GM12878 (cell line): ENCODE data around the gene MAPT. TPM values are rescaled to one million over a fixed set of nuclear protein-coding genes. Genes with fewer than 3 reads are reported as not detected.

Experiments
- ATAC-seq: fragments of 200-7000 bp; cut with Tn5 transposase; 3 replicates; pipeline ENCODE4 v1.9.1; 2020; ENCODE audit warnings: mild to moderate bottlenecking, moderate library complexity
- BruUV-seq: library from RNA; stranded (reverse); fragments of 400-500 nt; replicated peaks from 2 replicates; lab custom pipeline; 2021; lab: Mats Ljungman, UMichigan
- CTCF ChIA-PET: fragments of 300-600 bp; sonication (Branson Sonifier 250); formaldehyde crosslinking; extraction: SDS; loops from one replicate; lab custom pipeline; 2021; ENCODE audit warnings: inconsistent platforms; lab: Yijun Ruan, JAX
- POLR2A ChIA-PET: fragments of 350-600 bp; formaldehyde crosslinking; extraction: SDS; loops from one replicate; lab custom pipeline; 2021; ENCODE audit warnings: inconsistent platforms; lab: Charles Lee
- RAD21 ChIA-PET: fragments of 300-600 bp; sonication (Branson Sonifier 250); formaldehyde crosslinking; loops from one replicate; lab custom pipeline; 2023; ENCODE audit warnings: antibody characterized with exemption; ENCODE audit not compliant: unreplicated experiment; lab: Charles Lee
- SMC1A ChIA-PET: fragments of 300-600 bp; sonication (Branson Sonifier 250); formaldehyde crosslinking; loops from one replicate; lab custom pipeline; 2023; ENCODE audit not compliant: unreplicated experiment, uncharacterized antibody; lab: Charles Lee
- DNase-seq: peaks from one replicate; pipeline ENCODE4 v3.0.0-alpha.2; 2011; ENCODE audit warnings: low read depth, low spot score
- FAIRE-seq: peaks from 3 replicates; lab custom pipeline; 2011; peaks lifted over from hg19 to GRCh38; lab: Jason Lieb, UNC
- H2AFZ ChIP-seq: 2 replicates; pipeline ENCODE4 v1.6.0; 2011; ENCODE audit warnings: low read depth, low read length, control low read depth; ENCODE audit not compliant: control insufficient read depth
- H3K27ac ChIP-seq: 2 replicates; pipeline ENCODE4 v1.5.1; 2011; ENCODE audit warnings: control low read depth; ENCODE audit not compliant: control insufficient read depth, insufficient read depth
- H3K27me3 ChIP-seq, 2 experiments: replicated peaks in 1 of 2; 2 replicates each; pipeline versions ENCODE4 v1.6.0 to v1.6.1; 2011; ENCODE audit warnings: low read length in 1 of 2; ENCODE audit not compliant: control insufficient read depth in 2 of 2, insufficient read depth in 2 of 2
- H3K36me3 ChIP-seq, 2 experiments: 2 replicates each; pipeline ENCODE4 v1.5.1; 2011; ENCODE audit warnings: low read length in 1 of 2; ENCODE audit not compliant: control insufficient read depth in 2 of 2, insufficient read depth in 2 of 2
- H3K4me1 ChIP-seq: 2 replicates; pipeline ENCODE4 v1.6.1; 2011; ENCODE audit warnings: mild to moderate bottlenecking, low read length, moderate library complexity, mixed read lengths; ENCODE audit not compliant: control insufficient read depth, insufficient read depth
- H3K4me2 ChIP-seq: 2 replicates; pipeline ENCODE4 v1.6.0; 2011; ENCODE audit warnings: control low read depth; ENCODE audit not compliant: control insufficient read depth, insufficient read depth
- H3K4me3 ChIP-seq: fragments of 200-600 bp; sonication (generic); 2 replicates; pipeline ENCODE4 v1.5.1; 2016
- H3K79me2 ChIP-seq: 2 replicates; pipeline ENCODE4 v1.6.0; 2011; ENCODE audit warnings: low read length; ENCODE audit not compliant: control insufficient read depth, insufficient read depth
- H3K9ac ChIP-seq: 2 replicates; pipeline ENCODE4 v1.8.0; 2011; ENCODE audit warnings: low read length, control low read depth, mixed read lengths; ENCODE audit not compliant: control insufficient read depth, insufficient read depth
- H3K9me3 ChIP-seq: replicated peaks from 3 replicates; pipeline ENCODE4 v1.5.1; 2011; ENCODE audit warnings: mild to moderate bottlenecking, low read length; ENCODE audit not compliant: control insufficient read depth, insufficient read depth
- H4K20me1 ChIP-seq: 2 replicates; pipeline ENCODE4 v1.6.0; 2011; ENCODE audit not compliant: control insufficient read depth, insufficient read depth
- ATF7 ChIP-seq: fragments of 450-650 bp; IDR thresholded peaks from 2 replicates; pipeline ENCODE4 v1.6.1; 2016; ENCODE audit warnings: low read depth, mild to moderate bottlenecking
- CBX5 ChIP-seq: sonication (generic); IDR thresholded peaks from 2 replicates; pipeline ENCODE4 v1.6.1; 2016; ENCODE audit warnings: low read depth, moderate library complexity, mild to moderate bottlenecking, inconsistent platforms
- CREM ChIP-seq: IDR thresholded peaks from 2 replicates; pipeline ENCODE4 v1.6.1; 2014; ENCODE audit warnings: antibody characterized with exemption, low read depth
- EED ChIP-seq: sonication (generic); IDR thresholded peaks from 2 replicates; pipeline ENCODE4 v1.6.1; 2016; ENCODE audit warnings: antibody characterized with exemption, low read depth
- ESRRA ChIP-seq: IDR thresholded peaks from 2 replicates; pipeline ENCODE4 v1.6.1; 2012; ENCODE audit warnings: mild to moderate bottlenecking, low read length, improper control_type of control experiment
- GABPA ChIP-seq: IDR thresholded peaks from 2 replicates; pipeline ENCODE4 v1.6.1; 2014; ENCODE audit warnings: antibody characterized with exemption, low read depth, mild to moderate bottlenecking, inconsistent platforms
- IRF5 ChIP-seq: fragments of 450-650 bp; IDR thresholded peaks from 2 replicates; pipeline ENCODE4 v1.6.1; 2017; ENCODE audit warnings: borderline replicate concordance
- LARP7 ChIP-seq: fragments of 450-650 bp; IDR thresholded peaks from 2 replicates; pipeline ENCODE4 v1.6.1; 2017; ENCODE audit warnings: mild to moderate bottlenecking
- NFYA ChIP-seq: IDR thresholded peaks from 2 replicates; pipeline ENCODE4 v1.6.1; 2011; ENCODE audit warnings: low read depth, mild to moderate bottlenecking, low read length, improper control_type of control experiment, borderline replicate concordance
- NRF1 ChIP-seq: conservative IDR thresholded peaks from 2 replicates; pipeline ENCODE4 v1.6.1; 2011; ENCODE audit warnings: mild to moderate bottlenecking, low read depth, low read length, improper control_type of control experiment
- PAX5 ChIP-seq: IDR thresholded peaks from 2 replicates; pipeline ENCODE4 v1.6.1; 2011; ENCODE audit warnings: low read depth, low read length, borderline replicate concordance
- RAD51 ChIP-seq: fragments of 450-650 bp; IDR thresholded peaks from 2 replicates; pipeline ENCODE4 v1.6.1; 2016; ENCODE audit warnings: moderate library complexity, mild to moderate bottlenecking, inconsistent platforms
- SIX5 ChIP-seq: IDR thresholded peaks from 2 replicates; pipeline ENCODE4 v1.6.1; 2011; ENCODE audit warnings: mild to moderate bottlenecking, low read depth, low read length, moderate library complexity; ENCODE audit not compliant: severe bottlenecking
- SMARCA5 ChIP-seq: fragments of 450-650 bp; IDR thresholded peaks from 2 replicates; pipeline ENCODE4 v1.6.1; 2017; ENCODE audit warnings: mild to moderate bottlenecking
- SRF ChIP-seq, 2 experiments: IDR thresholded peaks; 2 replicates each; pipeline ENCODE4 v1.6.1; 2011; ENCODE audit warnings: low read depth in 2 of 2, low read length in 2 of 2, mild to moderate bottlenecking in 1 of 2, moderate library complexity in 1 of 2
- TCF12 ChIP-seq: IDR thresholded peaks from 2 replicates; pipeline ENCODE4 v1.6.1; 2011; ENCODE audit warnings: low read depth, mild to moderate bottlenecking, low read length
- ZBTB33 ChIP-seq: fragments of 450-650 bp; IDR thresholded peaks from 2 replicates; pipeline ENCODE4 v1.6.1; 2017; ENCODE audit warnings: mild to moderate bottlenecking
- ZZZ3 ChIP-seq: IDR thresholded peaks from 2 replicates; pipeline ENCODE4 v1.6.1; 2011; ENCODE audit warnings: low read depth; ENCODE audit not compliant: control insufficient read depth, insufficient read length
- WGBS: methylation state at CpG from one replicate; pipeline ENCODE4 v1.1.6; 2016; ENCODE audit warnings: low lambda C conversion rate; ENCODE audit not compliant: insufficient replicate concordance, insufficient coverage; ENCODE audit errors: missing lambda C conversion rate; 5-methylcytosine and 5-hydroxymethylcytosine counted together
- in situ Hi-C: fragments of 300-500 bp; cut with MboI; formaldehyde crosslinking; loops from 9 replicates; pipeline ENCODE4 v1.14.3; 2018; ENCODE audit warnings: mixed read lengths
- intact Hi-C: fragments of 100-400 bp; cut with micrococcal nuclease; formaldehyde crosslinking; loops from one replicate; pipeline ENCODE4 v1.14.2; 2022; ENCODE audit not compliant: unreplicated experiment
- polyA plus RNA-seq, 11 experiments: library from polyadenylated mRNA; depleted of rRNA in 4 of 11; unstranded in 6 of 11; stranded (reverse) in 5 of 11; fragments of >200 nt; fragmentation: Nextera tagmentation in 4 of 11; fragmentation: Illumina TruSeq in 1 of 11; extraction: Ambion mirVana in 4 of 11; extraction: Trizol in 1 of 11; gene quantifications; 1 replicate in 1 of 11; 2 replicates in 10 of 11; pipeline versions ENCODE4 v1.2.1 to v1.2.3, GENCODE V29; 2011 to 2016; ENCODE audit warnings: inconsistent platforms in 2 of 11, missing spikeins in 2 of 11, low read depth in 1 of 11
- total RNA-seq, 4 experiments: library from RNA; depleted of rRNA in 3 of 4; stranded (reverse); fragments of >200 nt in 3 of 4; fragmentation: Illumina TruSeq in 1 of 4; extraction: Trizol in 1 of 4; gene quantifications; 2 replicates each; pipeline versions ENCODE4 v1.2.1 to v1.2.3, GENCODE V29; 2013 to 2021

The MAPT gene
- total and polyA plus RNA-seq, 10 of the 15 experiments (the other 5 are each of a cell fraction or from before 2014, with no cell fraction given) = under 0.01 to 0.05 (median 0.03) TPM; not detected in 7

GRCh38 chr17:46039592-46040186 is 145.3 kb downstream of the MAPT start (continued):
- TF ChIP-seq IRF5 (no peak), CREM (no peak), EED (no peak), NRF1 (no peak)

- POLR2A ChIA-PET = no interaction called here
- FAIRE-seq (no peak), ATAC-seq (no peak), DNase-seq (no peak)
- RAD21 ChIA-PET = interaction anchor here (1.6 kb wide), 1 partner anchor 145 kb away, joined by 12 read pairs; no protein-coding TSS in a partner anchor
- H3K4me3 ChIP-seq = no peak overlapping the region
- H3K9ac ChIP-seq = no peak overlapping the region
- H3K27me3 ChIP-seq = no peaks in the 10 kb centered on the region
- H3K36me3 ChIP-seq = peaks cover 15 to 51% of the 10 kb centered on the region in 2 experiments
- no peak overlapping the region for H3K4me2 ChIP-seq
- CTCF ChIA-PET = interaction anchor here (1.1 to 5.8 kb wide), 4 partner anchors 39 to 169 kb away, joined by 3 to 120 read pairs (median 48); no protein-coding TSS in a partner anchor
- 77% methylated on average over 2 of the region's 2 CpGs for WGBS
- SMC1A ChIA-PET = interaction anchor here (0.7 to 4.5 kb wide), 5 partner anchors 10 to 174 kb away, joined by 3 to 88 read pairs (median 3); no protein-coding TSS in a partner anchor
- H3K79me2 ChIP-seq = no peaks in the 10 kb centered on the region
- no peaks in the 10 kb centered on the region for H3K4me1 ChIP-seq
- in situ Hi-C loops = loop anchor here (5.0 kb wide), 1 partner anchor 145 kb away; no protein-coding TSS in a partner anchor
- H4K20me1 ChIP-seq = no peaks in the 10 kb centered on the region
- H3K27ac ChIP-seq = no peak overlapping the region
- intact Hi-C loops = loop anchor here (5.0 kb wide), 1 partner anchor 35 kb away; no protein-coding TSS in a partner anchor
- no peaks in the 10 kb centered on the region for H3K9me3 ChIP-seq
- BruUV-seq = TSS peak; percentile 5
- no peak overlapping the region for H2AFZ ChIP-seq
- TF ChIP-seq TCF12 = no peak
- no peak for TF ChIP-seq SRF (IDR thresholded peaks at IDR 0.05; ENCODE audit: low read depth in 2 of 2, low read length in 2 of 2)
- no peak for TF ChIP-seq NFYA
- TF ChIP-seq LARP7 = no peak
- no peak for TF ChIP-seq SMARCA5
- no peak for TF ChIP-seq CBX5
- TF ChIP-seq RAD51 = no peak
- no peak for TF ChIP-seq ZBTB33
- TF ChIP-seq SIX5 = no peak
- TF ChIP-seq ATF7 = no peak
- no peak for TF ChIP-seq ZZZ3
- no peak for TF ChIP-seq GABPA
- no peak for TF ChIP-seq ESRRA
- no peak for TF ChIP-seq NRF1
- TF ChIP-seq PAX5 = no peak
Observed at GRCh38 chr17:46042246-46042645, 147.9 kb downstream of the MAPT start.
